ENCODE data around the gene ZNF536. TPM values are rescaled to one million over a fixed set of nuclear protein-coding genes. Genes with fewer than 3 reads are reported as not detected.

Gene ZNF536
- total RNA-seq, 1 experiment from 2014 or later, result 0.05 TPM

DNA sequence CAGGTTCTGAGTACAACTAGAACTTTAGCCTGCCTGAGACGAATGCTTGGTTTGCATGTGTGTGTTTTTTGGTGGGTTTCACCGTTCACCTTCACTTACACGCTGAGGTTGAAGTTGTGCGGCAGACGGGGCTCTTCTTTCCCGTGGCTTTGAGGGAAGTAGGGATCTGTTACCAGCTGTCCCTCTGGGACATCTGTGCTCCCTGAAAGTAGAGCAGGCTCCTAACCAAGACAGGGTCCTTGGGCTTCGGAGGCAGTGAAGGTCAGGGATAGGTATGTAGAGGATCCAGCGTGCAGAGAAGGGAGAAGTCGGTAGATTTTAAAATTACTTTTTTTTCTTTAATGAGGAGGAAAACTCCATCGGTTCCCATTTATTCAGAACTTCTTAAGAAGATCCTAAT is 48.7 kb downstream of the ZNF536 start:
- H3K36me3 ChIP-seq (ENCODE audit: control insufficient read depth, insufficient read depth, low read length), result no peaks in the 10 kb centered on the region
- no peak for DNase-seq (ENCODE audit: low read depth, low spot score)
- TF ChIP-seq SIN3A (IDR thresholded peaks at IDR 0.05; ENCODE audit: borderline replicate concordance, insufficient read depth, low read depth, low read length) (no peak), TCF7L2 (IDR thresholded peaks at IDR 0.05; ENCODE audit: low read depth, low read length) (no peak)
- TF ChIP-seq, protein P1, sequence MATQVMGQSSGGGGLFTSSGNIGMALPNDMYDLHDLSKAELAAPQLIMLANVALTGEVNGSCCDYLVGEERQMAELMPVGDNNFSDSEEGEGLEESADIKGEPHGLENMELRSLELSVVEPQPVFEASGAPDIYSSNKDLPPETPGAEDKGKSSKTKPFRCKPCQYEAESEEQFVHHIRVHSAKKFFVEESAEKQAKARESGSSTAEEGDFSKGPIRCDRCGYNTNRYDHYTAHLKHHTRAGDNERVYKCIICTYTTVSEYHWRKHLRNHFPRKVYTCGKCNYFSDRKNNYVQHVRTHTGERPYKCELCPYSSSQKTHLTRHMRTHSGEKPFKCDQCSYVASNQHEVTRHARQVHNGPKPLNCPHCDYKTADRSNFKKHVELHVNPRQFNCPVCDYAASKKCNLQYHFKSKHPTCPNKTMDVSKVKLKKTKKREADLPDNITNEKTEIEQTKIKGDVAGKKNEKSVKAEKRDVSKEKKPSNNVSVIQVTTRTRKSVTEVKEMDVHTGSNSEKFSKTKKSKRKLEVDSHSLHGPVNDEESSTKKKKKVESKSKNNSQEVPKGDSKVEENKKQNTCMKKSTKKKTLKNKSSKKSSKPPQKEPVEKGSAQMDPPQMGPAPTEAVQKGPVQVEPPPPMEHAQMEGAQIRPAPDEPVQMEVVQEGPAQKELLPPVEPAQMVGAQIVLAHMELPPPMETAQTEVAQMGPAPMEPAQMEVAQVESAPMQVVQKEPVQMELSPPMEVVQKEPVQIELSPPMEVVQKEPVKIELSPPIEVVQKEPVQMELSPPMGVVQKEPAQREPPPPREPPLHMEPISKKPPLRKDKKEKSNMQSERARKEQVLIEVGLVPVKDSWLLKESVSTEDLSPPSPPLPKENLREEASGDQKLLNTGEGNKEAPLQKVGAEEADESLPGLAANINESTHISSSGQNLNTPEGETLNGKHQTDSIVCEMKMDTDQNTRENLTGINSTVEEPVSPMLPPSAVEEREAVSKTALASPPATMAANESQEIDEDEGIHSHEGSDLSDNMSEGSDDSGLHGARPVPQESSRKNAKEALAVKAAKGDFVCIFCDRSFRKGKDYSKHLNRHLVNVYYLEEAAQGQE (IDR thresholded peaks at IDR 0.05; ENCODE audit: insufficient read depth in 1 of 2, low read depth in 2 of 2, low read length in 1 of 2), result no peak
- BruUV-seq (replicated peaks), result no TSS peak
- no peak overlapping the region for H3K4me3 ChIP-seq (ENCODE audit: low read depth in 2 of 2, low read length in 2 of 2)
- intact Hi-C loops (cut with micrococcal nuclease; ENCODE audit: unreplicated experiment) (no loop called here), in situ Hi-C loops (cut with HindIII; ENCODE audit: low pct_unique_long_range_greater_than_20kb, low sequenced_read_pairs) (no loop called here)
- ChIA-PET CTCF (no interaction called here), POLR2A (no interaction called here)
- no peak overlapping the region for H3K27ac ChIP-seq (ENCODE audit: low read length)
- H3K4me1 ChIP-seq (ENCODE audit: control insufficient read depth, insufficient read depth, low read length), result no peaks in the 10 kb centered on the region
- H3K9me3 ChIP-seq (ENCODE audit: control insufficient read depth, insufficient read depth, low read depth, low read length), result no peaks in the 10 kb centered on the region
- H3K27me3 ChIP-seq (ENCODE audit: control insufficient read depth, insufficient read depth, low read length), result peaks cover 6% of the 10 kb centered on the region; the same call in 1 of the 2 replicates
- no peak for ATAC-seq

DNA sequence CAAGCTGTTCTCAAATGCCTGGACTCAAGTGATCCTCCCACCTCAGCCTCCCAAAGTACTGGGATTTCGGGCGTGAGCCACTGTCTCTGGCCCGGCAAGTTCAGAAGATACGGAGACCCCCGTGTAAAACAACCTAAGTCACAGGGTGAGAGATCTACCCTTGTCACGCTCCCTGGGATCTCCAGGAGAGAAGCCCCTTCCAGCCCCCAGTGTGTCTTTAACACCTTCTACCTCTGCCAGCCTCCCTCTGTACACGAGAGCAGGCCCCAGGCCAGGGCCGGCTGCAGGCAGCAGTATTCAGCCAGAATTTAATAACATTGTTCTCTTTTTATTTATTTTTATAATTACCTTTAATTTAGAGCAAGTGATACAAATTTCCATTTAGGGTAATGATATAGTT is 49.4 kb downstream of the ZNF536 start:
- TF ChIP-seq, protein P1 (IDR thresholded peaks at IDR 0.05; ENCODE audit: insufficient read depth in 1 of 2, low read depth in 2 of 2, low read length in 1 of 2), result no peak
- TF ChIP-seq TCF7L2 (IDR thresholded peaks at IDR 0.05; ENCODE audit: low read depth, low read length), result no peak
- DNase-seq (ENCODE audit: low read depth, low spot score), result no peak
- no peaks in the 10 kb centered on the region for H3K4me1 ChIP-seq (ENCODE audit: control insufficient read depth, insufficient read depth, low read length)
- peaks cover 3% of the 10 kb centered on the region; the same call in 1 of the 2 replicates for H3K27me3 ChIP-seq (ENCODE audit: control insufficient read depth, insufficient read depth, low read length)
- ATAC-seq, result no peak
- in situ Hi-C loops (cut with HindIII; ENCODE audit: low pct_unique_long_range_greater_than_20kb, low sequenced_read_pairs), result no loop called here
- no peak overlapping the region for H3K27ac ChIP-seq (ENCODE audit: low read length)
- H3K36me3 ChIP-seq (ENCODE audit: control insufficient read depth, insufficient read depth, low read length), result no peaks in the 10 kb centered on the region
- H3K9me3 ChIP-seq (ENCODE audit: control insufficient read depth, insufficient read depth, low read depth, low read length), result no peaks in the 10 kb centered on the region
- H3K4me3 ChIP-seq (ENCODE audit: low read depth in 2 of 2, low read length in 2 of 2), result no peak overlapping the region
- intact Hi-C loops (cut with micrococcal nuclease; ENCODE audit: unreplicated experiment), result no loop called here
- BruUV-seq (replicated peaks), result no TSS peak
- POLR2A ChIA-PET, result no interaction called here
- CTCF ChIA-PET, result no interaction called here

GRCh38 chr19:30423481-30423880 is 51.3 kb downstream of the ZNF536 start:
- POLR2A ChIA-PET, result no interaction called here
- no peaks in the 10 kb centered on the region for H3K36me3 ChIP-seq (ENCODE audit: control insufficient read depth, insufficient read depth, low read length)
- H3K27me3 ChIP-seq (ENCODE audit: control insufficient read depth, insufficient read depth, low read length), result peaks cover 3% of the 10 kb centered on the region; the same call in 1 of the 2 replicates
- no TSS peak for BruUV-seq (replicated peaks)
- CTCF ChIA-PET, result no interaction called here
- H3K4me3 ChIP-seq (ENCODE audit: low read depth in 2 of 2, low read length in 2 of 2), result no peak overlapping the region
- DNase-seq (ENCODE audit: low read depth, low spot score), result no peak
- in situ Hi-C loops (cut with HindIII; ENCODE audit: low pct_unique_long_range_greater_than_20kb, low sequenced_read_pairs) (no loop called here), intact Hi-C loops (cut with micrococcal nuclease; ENCODE audit: unreplicated experiment) (no loop called here)
- H3K27ac ChIP-seq (ENCODE audit: low read length), result no peak overlapping the region
- no peaks in the 10 kb centered on the region for H3K9me3 ChIP-seq (ENCODE audit: control insufficient read depth, insufficient read depth, low read depth, low read length)
- TF ChIP-seq SIN3A (IDR thresholded peaks at IDR 0.05; ENCODE audit: borderline replicate concordance, insufficient read depth, low read depth, low read length) (no peak), POLR2AphosphoS5 (IDR thresholded peaks at IDR 0.05; ENCODE audit: low read depth, low read length) (no peak), CTCF (IDR thresholded peaks at IDR 0.05) (no peak), TCF7L2 (IDR thresholded peaks at IDR 0.05; ENCODE audit: low read depth, low read length) (no peak)
- TF ChIP-seq, protein P1 (IDR thresholded peaks at IDR 0.05; ENCODE audit: insufficient read depth in 1 of 2, low read depth in 2 of 2, low read length in 1 of 2), result no peak
- no peaks in the 10 kb centered on the region for H3K4me1 ChIP-seq (ENCODE audit: control insufficient read depth, insufficient read depth, low read length)
- no peak for ATAC-seq
